Measurements from ENCODE around the gene FXYD4. TPM values are rescaled to one million over a fixed set of nuclear protein-coding genes. Genes with fewer than 3 reads are reported as not detected.

Gene FXYD4
- total RNA-seq, 1 donor from 2014 or later, result not detected

Other genes starting within 250 kb of the FXYD4 start
- gene CSGALNACT2, start 233.2 kb upstream of the FXYD4 start, total RNA-seq, result 8.1 TPM
- 1.4 TPM for gene RASGEF1A, start 104.6 kb upstream of the FXYD4 start, total RNA-seq
- 87.6 TPM for gene HNRNPF, start 37.5 kb downstream of the FXYD4 start, total RNA-seq
- 2.7 TPM for gene ZNF487, start 65.5 kb downstream of the FXYD4 start, total RNA-seq
- 2.5 TPM for gene ZNF239, start 203.0 kb downstream of the FXYD4 start, total RNA-seq
- gene ZNF485, start 234.8 kb downstream of the FXYD4 start, total RNA-seq, result 1.8 TPM